Cardiac septum (tissue), 1 donor: ENCODE measurements around the gene PTF1A. TPM values are rescaled to one million over a fixed set of nuclear protein-coding genes. Genes with fewer than 3 reads are reported as not detected.

ENCODE experiments used
- DNase-seq: peaks from one replicate; pipeline ENCODE4 v3.0.0-alpha.2; 2020; ENCODE audit warnings: low spot score
- intact Hi-C: fragments of 100-400 bp; cut with DNase I; formaldehyde crosslinking; loops from one replicate; pipeline ENCODE4 v1.14.0; 2022
- long read RNA-seq: library from polyadenylated mRNA; unstranded; transcript quantifications from one replicate; pipeline ENCODE4 v2.0.0, GENCODE V29; 2021
- total RNA-seq: library from RNA; stranded (reverse); fragmentation: NEBNext Ultra II Directional; extraction: Animal tissue kit (Norgen Biotek cat#: 25700); gene quantifications from one replicate; pipeline ENCODE4 v1.2.1, GENCODE V29; 2021
- donor health status: DM: no; HTN: no; CAD: no.

Gene PTF1A, protein sequence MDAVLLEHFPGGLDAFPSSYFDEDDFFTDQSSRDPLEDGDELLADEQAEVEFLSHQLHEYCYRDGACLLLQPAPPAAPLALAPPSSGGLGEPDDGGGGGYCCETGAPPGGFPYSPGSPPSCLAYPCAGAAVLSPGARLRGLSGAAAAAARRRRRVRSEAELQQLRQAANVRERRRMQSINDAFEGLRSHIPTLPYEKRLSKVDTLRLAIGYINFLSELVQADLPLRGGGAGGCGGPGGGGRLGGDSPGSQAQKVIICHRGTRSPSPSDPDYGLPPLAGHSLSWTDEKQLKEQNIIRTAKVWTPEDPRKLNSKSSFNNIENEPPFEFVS
- total RNA-seq: not detected
- long read RNA-seq: 0 reads

DNA sequence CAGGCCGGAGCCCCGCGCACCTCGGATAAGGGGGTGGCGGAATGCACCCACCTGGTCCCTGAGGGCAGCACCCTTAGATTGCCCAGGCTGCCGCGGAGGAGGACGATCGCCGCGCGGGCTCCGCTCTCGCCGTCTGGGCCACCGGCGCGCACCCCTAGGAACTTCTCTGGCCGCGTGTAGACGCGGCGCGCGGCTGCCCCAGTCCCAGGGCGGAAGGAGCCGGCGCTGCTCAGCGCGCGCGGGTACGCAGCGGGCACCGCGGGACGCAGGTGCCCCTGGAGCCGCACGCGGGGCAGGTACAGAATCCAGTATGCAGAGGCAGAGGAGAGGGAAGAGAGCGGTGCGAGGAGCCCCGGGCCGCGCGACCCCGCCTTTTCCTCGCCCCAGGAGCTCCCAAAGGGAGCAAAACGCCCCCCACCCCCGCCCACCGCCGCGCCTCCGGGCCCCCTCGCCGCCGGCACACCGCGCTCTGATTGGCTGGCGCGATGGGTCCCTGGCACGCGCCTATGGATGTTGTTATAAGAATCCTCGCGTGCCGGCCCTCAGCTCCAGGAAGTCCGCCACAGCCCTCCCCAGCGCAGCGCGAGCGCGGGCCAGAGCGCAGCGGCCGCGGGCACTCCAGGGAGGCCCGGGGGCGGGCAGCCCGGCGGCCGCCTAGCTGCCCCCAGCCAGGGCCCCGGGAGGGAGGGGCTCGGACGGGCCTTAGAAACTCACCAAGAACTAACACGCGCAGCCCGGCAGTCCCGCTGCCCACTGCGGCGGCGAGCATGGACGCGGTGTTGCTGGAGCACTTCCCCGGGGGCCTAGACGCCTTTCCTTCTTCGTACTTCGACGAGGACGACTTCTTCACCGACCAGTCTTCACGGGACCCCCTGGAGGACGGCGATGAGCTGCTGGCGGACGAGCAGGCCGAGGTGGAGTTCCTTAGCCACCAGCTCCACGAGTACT lies at the start of gene PTF1A:
PTF1A (plus strand) TSS at position 549 of the 948 bp plus-strand sequence; CDS start at position 768, 219 bp downstream.
- DNase-seq: no peak
- intact Hi-C loops: no loop called here

DNA sequence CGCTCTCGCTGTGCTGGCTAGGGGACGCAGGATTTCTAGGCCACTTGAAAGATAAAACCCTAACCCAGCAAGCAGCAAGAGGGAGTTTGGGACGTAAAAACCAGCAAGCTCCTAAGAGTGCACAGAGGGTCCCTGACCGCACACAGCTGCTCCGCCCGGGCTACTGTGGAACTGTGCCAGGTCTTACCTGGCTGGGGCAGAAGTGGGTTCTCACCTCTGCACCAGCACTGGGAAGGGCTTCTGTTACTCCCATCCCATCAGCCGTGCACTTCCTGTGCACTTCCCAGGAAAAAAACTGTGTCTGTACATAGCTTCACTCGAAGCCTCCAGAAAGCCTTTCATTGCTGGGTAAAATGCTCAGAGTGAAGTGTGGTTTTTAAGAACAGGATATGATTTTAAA lies 45.9 kb upstream of the PTF1A start:
- intact Hi-C loops: no loop called here
- no peak for DNase-seq

DNA sequence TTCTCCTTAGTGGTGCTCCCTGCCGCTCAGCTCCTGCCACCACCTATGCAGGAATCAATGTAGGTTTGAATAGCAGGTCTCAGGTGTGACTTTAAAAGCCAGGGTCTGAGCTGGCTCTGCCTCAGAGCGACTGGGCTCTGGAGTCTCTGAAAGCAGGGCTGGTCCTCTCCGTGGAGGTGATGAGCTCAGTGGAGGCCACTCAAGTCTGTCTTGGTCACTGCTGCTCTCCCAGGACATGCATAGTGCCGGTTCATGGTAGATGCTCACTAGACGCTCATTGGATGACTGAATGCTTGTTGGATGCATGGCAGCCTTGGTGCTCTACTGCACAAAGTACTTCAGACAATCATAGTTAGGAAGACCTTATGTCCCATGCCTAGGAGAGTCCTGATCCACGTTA lies 45.1 kb upstream of the PTF1A start:
- DNase-seq: no peak
- intact Hi-C loops: no loop called here

DNA sequence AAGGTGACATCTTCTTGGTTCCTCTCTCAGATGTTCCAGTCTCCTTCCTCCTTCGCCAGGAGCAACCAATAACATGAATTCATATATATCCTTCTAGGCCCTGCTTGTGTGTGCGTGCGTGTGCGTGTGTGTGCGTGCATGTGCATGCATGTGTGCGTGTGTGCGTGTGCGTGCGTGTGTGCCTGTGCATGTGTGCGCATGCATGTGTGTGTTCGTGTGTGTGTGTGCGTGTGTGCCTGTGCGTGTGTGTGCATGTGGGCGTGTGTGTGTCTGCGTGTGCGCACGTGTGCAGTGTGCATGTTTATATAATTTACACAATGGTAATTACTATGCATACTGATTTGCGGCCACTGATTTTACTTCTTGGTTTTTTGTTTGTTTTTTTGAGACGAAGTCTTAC lies 43.9 kb upstream of the PTF1A start:
- DNase-seq: no peak
- intact Hi-C loops: no loop called here

DNA sequence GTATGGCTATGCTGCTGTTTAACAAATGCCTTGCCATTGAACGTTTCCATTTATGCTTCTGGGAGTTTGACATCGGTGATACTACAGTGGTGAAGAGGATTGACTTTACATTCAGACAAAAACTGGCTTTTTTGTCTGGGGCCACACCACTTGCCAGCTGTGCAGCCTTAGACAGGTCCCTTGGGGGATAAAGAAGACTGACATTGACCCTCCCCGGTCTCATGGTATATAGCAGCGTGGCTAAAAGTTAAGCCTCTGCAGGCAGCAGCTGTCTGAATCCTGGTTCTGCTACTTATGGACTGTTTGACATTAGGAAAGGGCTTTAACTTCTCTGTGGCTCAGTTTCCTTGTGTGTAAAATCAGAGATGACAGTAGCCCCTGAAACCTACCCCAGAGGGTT lies 42.0 kb upstream of the PTF1A start:
- no peak for DNase-seq
- intact Hi-C loops: no loop called here

DNA sequence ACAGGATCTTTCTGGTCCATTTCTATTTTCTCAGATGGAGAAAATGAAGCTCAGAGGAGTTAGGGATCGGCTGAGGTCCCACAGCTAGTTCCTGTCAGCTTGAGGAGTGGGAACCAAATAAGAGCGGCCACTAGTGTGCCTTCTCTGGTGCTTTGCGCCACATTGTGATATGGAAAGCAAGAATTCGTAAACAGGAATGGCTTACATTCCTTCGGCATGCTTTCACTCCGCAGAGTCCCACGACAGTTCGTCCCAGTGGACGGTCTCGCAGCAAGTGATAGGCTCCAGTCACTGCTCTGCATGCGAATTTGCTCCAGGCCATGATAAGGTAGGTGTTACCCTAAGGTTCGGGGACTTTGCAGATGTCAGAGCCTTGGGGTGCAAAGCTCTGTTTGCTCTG lies 41.5 kb upstream of the PTF1A start:
- no peak for DNase-seq
- intact Hi-C loops: no loop called here

DNA sequence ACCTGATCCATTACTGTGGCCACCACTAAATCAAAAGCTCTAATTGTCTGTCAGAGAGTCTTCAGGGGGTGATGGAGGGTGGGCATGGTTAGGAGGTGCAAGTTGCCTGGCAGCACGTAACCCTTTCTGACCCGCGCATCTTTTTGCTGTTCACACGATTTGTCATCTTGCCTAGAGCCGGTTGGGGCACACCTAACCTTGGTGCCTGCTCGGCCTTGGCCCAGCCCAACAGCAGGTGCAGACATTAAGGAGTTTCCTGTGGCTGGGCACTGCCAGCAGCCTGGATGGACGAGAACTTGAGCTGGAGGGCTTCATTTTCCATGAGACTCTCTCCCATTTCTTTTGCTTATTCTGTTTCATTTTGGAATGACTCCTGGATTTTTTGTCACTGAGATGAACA lies 41.0 kb upstream of the PTF1A start:
- no peak for DNase-seq
- intact Hi-C loops: no loop called here

DNA sequence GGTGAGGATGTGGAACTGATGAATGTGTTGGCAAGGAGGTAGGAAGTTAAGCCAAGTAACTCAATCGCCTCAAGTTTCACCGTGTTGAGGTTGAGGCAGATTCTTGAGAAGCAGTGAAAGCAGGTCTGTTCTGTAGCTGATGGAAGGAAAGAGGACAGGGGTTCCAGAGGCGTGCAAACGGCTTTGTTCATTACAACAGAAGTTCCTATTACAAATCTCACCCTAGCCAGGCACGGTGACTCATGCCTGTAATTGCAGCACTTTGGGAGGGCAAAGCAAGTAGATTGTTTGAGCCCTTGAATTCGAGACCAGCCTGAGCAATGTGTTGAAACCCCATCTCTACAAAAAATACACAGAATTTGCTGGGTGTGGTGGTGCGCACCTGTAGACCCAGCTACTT lies 36.9 kb upstream of the PTF1A start:
- intact Hi-C loops: no loop called here
- DNase-seq: no peak

DNA sequence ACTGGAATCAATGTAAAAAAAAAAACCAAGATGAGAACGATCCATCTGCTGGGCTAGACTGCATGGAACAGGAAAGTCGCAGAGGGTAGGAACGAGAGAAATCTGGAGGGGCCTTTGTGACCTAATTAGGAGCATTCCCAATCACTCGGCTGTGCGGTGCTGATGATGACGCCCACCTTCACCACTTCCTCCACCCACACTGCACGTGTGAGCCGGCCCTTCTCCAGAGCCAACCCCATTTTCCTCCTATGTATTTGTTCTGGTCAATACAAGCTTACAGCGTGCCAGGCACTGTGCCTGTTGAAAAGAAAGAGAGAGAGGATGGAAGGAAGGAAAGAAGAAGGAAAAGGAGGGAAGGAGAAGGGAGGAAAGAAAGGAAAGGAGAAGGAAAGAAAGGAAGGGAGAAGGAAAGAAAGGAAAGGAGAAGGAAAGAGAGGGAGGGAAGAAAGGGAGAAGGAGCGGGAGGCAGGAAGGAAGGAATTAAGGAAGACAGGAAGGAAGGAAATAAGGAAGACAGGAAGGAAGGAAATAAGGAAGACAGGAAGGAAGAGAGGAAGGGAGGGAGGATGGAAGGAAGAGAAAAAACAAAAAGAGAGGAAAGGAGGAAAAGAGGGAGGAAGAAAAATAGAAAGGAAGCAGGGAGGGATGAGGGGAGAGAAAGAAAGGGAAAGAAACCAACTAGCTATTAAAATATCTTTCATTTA lies 35.5 kb upstream of the PTF1A start:
- no peak for DNase-seq
- intact Hi-C loops: no loop called here

DNA sequence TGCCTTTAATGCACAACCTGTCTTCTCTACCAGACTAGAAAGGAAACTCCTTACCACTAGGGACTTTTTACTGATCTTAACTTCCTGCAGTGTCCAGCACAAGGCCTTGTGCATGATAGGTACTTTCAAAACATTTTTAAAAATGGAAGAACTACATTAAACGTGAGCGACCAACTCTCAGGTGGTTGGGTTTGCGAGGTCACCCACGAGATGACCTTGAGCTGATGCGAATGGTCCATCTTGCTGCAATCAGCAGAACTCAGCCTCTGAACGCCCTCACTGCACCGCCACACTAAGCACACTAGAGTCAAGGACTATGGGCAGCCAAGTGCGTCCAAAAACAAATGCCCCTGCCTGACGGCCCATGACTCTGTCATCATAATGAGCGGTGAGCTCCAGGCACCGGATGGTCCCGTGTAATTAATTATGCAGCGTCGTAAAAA lies 34.9 kb upstream of the PTF1A start:
- no peak for DNase-seq
- intact Hi-C loops: no loop called here

DNA sequence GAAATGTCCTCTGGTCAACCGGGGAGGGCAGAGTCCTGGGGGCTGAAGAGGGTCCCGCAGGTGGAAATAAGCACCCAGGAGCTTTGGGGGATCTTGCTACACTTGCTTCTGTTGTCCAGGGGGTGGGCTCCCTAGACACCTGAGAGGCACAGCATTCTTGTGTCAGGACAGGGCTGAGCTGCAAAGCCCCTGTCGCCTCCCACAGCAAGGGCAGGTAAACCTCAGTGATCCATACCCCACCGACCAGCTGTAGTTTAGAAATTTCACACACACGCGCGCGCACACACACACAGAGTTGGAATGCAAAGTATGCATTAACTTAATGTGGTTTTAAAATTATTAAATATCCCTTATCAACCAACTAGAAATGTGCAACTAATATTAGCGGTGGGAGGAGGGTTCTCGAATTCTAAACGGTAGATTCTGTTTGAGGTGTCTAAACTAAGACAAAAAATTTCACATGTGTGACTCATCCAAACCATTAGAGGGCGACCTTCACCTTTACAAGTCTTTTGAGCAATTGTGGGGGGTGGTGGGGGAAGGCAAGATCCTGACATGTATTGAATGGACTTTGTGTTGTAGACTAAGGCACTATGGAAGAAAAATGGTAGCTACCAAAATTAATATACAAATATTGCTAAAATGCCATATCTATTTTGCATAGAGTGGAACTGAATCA lies 34.3 kb upstream of the PTF1A start:
- no peak for DNase-seq
- intact Hi-C loops: no loop called here

DNA sequence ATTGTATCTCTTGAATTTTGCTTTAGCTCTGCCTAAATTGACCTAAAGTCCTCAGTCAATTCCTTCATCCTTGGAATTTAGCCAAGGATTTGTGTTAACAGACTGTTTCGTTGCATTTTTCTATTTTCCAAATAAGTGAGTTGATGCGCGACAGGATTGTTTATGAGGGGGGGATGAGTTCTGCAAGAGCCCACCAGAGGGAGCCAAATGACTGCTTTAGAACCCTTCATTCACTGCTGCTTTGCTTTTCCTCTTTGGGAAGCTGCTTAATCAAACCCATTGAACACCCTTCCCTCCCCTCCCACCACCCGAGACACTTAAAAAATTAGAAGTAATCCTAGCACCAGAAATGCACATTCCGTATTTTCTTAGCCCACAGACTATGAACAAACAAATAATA lies 33.7 kb upstream of the PTF1A start:
- no peak for DNase-seq
- intact Hi-C loops: no loop called here

DNA sequence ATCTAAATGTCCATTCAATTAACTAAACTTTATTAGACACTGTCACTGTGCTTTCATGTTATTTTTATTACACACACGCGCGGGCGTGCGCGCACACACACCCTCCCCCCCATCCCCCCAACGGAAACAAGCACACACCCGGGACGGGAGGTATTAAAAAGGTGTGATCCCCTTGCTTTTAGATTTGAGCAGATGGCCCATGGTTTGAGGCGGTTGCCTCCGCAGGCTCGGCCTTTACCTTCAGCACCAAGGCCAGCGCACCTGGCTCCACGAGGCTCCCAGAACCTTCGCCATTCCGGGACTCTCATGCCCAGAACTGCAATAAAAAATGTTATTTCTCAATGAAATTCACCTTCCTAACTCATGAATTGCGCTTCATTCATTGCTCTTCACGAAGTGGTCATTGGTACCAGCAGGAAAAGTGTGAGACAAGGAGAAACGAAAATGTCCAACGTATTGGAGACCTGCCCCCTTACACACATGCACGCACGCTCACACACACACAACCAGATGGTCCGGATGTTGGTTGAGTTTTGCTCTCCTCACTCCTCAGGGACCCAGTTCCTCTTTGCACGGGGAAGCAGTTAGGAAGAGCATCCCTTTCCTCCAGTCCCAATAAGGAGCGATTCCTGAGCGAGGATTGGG lies 20.8 kb upstream of the PTF1A start:
- DNase-seq: no peak
- intact Hi-C loops: no loop called here

DNA sequence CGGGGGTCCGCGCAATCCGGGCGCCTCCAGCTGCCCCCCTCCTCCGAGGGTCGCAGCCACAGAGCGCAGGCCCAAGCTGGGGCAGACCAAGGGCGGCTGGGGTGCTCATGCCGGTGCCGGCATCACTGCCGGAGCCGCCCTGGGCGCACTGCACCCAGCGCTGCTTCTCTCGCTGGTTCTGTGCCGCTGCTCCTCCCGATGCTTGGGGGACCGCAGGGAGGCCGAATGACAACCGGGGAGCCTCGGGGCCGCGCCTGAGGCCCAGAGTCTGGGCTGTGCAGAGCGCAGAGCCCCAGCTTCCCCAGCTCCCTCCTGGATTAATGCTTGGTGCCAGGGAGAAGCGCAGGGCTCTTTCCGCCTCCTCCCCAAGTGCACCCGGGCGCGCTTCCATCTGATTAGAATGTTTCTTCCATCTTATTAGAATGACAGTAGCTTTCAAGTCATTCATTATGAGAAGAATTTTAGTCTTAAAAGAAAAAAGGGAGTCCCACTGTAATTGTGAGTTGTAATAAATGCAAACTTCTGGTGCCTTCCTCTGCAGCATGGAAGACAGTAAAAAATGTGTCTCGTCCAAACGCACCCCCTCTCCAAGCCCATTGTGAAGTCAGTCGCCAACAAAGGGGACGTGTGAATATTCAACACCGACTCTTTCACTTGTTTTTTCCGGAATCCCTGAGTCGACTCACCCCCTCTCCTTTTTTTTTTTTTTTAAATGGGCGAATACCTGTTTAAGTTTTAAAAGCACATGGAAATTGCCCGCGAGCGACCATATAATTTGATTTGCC lies 19.5 kb upstream of the PTF1A start:
- DNase-seq: no peak
- intact Hi-C loops: no loop called here

DNA sequence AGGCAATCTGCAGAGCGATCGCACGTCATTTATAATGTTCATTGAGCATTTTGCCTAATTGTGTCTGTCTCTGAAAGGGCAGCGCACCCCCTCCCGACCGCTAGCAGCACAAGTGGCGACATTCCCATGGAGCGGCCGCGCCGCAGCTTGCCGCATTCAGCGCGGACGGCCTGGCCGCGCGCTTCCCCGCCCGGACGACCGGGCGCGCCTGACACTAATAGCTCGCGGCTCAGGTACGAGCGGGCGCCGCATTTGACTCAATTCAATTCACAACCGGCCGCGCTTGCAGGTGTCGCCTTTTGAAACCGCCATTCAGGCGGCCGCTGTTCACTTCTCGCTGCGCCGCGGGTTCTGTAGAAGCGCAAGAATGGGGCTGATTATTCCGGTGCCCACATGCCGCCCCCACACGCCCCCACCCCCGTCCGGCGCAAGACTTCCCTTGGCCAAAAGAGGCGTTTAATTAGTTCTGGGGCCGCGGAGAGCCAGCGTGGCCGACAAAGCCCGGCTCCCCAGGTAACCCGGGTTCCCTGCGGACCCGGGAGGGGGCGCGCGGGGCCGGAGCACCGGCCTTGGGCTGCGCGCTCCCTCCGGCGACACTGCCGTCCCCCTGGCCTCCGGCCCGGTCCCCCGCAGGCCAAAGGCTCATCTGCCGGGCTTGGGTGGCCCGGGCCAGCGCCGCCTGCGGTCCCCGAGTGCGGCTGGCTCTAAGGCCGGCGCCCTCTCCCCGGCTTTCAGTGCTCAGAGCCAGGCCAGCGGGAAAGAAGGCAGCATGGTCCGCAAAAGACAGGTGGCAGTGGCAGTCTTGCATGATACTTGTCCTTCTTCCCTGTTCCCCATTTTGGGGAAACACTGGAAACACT lies 18.7 kb upstream of the PTF1A start:
- intact Hi-C loops: no loop called here
- DNase-seq: no peak

DNA sequence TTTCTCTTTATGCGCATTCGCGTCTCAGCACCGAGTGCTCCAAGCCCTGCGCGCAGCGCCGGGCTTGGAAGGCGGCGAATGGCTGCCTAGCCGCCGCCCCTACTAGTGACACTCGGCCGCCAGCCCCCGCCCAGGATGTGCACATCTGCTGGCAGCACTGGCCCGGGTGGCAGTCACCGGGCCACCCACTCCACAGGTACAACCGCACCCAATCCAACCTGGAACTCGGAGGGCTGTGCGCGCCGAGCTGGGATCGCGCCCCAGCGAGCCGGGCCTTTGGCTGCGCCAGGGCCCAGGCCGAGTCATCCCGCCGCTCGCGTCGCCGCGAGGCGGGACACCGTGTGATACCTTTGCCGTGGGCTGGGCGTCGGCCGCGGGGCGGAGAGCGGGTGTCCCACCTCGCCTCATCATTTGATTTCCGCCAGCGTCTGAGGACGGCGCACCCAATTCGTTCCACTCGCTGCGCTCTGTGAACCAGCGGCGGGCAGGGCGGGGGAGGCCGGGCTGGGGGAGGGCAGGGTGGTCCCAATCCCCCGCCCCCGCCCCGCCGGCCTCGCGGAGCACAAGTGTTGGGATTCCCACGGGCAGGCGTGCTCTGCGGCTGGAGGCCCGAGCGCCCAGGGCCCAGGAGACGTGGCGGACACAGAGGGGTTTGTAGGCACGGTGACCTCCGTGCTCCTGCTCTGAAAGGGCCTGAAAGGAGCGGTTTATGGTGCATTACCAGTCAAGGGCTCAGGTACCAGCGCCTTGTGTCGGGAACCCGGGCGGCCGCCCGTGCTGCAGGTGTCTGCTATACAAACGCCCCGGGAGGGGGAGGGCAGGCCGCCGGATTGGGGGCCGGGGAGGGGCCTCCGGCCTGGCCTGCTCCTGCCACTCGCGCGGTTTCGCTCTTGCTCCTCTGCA lies 17.8 kb upstream of the PTF1A start:
- intact Hi-C loops: no loop called here
- no peak for DNase-seq
